HPDE6-E6E7 (cell line): Measurements from ENCODE around the gene SVIL.
"Not testable (repeated sequence)": the region's sequence is repeated elsewhere in the genome, so short reads cannot be mapped to it uniquely, and the experiment has no call there.

Experiments used
- DNase-seq: peaks from one replicate; pipeline ENCODE4 v3.0.0; 2011; ENCODE audit warnings: missing footprints; ENCODE audit errors: extremely low spot score

The SVIL gene

DNA sequence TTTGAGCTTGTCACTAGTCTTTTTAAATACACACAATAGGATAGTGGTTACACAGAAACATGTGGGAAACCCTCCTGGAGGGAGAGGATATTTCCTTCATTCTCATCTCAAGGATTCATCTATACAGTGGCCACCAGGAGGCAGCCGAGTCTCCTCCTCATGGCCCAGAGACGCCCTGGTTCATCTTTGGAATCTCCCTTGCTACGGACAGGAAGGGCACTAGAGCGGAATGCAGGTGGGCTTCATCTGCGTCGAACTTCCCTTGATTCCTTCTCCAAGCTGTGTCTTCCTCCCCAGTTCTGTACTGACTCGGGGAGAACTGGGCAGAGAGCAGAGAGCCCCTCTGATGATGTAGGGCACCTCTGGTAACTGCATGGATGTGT is 146.9 kb downstream of the SVIL start:
- not testable (repeated sequence) for DNase-seq

DNA sequence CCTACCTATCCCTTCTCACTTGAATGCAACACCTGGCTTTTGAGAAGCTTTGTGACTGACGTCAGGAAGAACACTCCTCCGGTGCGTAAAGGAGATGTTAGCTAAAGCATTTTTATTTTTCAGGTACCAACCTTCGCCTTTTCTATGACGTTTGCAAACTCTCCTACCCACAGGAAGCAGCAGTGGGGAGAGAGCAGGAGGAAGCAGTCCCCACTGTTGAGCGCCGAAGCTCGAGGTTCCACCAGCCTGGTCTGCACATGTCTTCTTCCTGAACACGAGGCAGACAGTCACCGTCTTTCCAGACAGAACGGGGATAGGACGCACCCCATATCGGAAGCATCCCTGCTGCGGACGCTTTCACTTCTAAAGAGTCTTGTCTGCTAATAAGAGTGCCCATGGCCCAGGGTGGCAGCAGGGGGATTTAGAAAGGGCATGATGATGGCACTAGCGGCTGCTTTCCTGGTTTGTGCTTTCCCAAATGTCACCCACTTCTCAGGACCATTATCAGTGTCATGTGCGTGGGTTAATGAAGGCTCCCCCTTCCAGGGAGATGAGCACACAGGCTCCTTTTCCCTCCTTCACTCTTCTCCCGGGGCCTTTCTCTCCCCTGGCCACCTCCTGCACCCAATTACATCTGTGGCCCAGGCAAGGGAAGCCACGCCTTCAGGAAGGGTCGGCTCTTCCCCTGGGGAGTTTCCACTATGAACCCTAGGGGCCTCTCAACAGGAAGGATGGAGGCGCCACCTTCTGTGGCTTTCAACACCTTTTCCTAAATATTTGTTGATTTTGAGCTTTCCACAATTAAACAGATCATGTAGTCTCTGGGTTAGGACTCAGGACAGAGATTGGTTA is 147.5 kb downstream of the SVIL start:
- DNase-seq, result not testable (repeated sequence)

DNA sequence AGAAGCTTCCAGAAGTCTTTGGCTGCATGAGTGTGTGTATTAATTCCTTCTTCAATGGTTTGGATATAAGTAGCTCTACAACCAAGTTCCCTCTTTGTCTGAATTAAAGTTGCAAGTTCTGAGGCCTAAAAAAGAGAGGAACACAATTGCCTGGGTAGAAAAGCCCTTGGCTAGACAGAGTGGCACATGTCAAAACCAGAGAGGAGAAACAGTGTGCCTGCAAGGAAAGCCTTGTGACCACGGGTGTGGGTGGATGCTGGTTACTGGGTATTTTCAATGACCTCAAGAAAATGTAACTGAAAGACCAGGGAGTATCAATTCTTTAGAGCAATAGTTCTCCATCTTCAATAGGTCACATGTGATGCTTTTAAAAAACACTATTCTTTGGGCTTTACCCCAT is 148.3 kb downstream of the SVIL start:
- DNase-seq, result no peak

DNA sequence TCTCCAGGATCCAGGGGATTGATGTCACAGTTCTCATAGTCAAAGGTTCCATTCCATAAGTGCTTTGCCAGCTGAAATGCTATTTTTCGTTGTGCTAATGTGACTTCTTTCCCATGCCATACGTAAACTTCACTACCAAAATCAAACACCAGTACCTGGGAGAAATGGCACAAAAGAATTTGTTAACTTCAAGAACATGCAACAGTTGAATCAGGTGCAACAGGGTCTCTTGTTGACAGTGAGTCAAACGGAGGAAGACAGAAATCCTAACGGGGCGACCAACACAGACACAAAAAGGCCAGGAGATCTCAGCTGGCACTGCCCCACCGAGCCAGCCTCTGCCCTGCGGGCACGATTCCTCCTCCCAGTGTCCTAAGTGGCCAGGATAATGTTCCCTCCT is 150.1 kb downstream of the SVIL start:
- not testable (repeated sequence) for DNase-seq

DNA sequence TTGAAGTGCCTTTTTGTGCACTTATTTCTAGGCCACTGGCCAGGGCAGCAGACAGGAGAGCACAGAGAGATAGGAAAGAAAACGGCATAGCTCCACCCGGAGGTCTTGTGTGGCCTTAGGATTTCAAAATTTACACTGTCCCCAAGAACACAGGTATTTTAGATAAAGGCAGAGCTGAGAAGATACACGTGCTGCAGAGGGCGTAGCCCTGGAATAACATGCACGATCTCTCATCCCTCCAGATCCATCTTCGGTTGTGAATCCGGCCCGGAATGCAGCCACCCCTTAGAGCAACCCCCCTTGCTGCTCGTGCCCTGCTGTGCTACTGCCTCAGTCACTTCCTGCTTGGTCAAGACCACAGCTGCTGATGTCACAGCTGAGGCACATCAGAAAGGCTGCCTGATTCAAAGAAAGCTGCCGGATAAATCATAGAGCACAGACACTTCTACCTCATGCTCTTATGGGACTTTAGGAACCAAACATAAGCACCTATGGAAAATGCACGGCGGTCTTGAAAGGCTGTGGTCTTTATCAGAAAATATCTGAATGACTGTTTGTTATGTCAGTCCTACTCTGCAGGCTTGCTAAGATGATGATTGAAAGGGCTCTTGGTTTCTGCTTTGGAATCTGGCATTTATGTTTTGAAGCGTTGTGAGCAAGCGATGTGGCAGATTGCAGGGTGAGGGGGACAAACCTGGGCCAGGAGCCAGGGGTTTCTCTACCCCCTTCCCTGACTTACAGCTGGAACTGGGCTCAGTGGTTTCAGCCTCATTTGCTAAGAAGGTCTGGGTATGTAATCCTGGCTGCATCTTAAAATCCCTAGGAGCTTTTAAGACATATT is 152.0 kb downstream of the SVIL start:
- DNase-seq, result no peak

DNA sequence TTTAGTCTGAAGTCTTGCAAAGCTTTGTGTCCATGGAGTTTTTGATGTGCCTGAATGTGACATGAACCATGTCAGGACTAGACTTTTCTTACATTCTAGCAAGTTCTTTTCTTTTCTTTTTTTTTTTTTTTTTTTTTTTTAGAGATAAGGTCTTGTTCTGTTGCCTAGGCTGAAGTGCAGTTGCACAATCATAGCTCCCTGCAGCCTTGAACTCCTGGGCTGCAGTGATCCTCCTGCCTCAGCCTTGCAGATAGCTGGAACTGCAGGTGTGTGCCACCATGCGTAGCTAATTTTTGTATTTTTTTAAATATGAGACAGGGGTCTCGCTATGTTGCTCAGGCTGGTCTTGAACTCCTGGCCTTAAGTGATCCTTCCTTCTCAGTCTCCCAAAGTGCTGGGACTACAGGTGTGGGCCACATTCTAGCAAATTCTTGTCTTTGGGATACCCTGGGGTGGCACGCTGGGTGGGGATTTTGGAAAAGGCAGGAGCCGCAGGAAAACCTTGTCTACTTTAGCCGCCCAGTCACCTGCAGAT is 152.8 kb downstream of the SVIL start:
- DNase-seq, result no peak

DNA sequence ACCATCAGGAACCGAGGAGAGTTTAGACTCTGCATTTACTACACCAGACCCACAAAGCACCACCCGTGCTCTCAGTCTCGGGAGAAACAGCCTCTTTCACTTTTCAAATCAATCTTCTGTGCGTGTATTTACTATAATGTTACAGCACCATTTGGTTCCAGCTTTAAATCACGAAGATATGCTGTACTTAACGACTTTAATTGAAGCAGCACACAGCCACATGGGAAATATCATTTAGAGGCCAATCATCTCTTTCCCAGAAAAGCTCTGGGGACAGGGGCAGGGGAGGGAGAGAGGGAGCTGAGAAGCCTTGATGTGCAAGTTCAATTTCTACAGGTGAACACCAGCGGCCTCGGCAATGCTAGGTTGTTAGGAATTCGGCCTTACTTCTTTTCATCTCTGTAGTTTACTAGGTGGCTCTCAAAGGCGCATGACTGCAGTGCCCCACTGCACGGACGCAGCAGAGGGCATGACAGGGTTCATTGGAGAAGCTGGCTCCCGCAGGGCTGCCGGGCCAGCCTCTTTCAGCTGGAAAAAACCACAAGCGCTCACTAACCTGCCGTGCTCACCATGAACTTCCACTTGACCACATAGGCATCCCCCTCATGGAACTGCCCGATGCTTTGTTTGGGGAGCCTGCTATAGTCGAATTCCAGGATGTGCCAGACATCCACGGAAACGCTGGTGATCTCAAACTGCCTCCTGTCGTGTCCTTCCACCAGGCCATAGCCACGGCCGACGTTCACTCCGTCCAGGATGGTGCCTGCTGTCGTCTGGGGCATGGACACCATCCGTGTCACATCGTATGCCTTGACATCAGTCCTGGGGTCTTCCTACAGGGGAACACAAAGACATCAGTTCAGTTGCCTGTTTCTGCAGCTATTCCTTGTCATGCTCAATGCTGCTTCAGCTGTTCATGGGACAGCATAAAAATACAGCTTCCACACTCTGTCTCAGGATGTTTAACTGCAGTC is 154.5 kb downstream of the SVIL start:
- no peak for DNase-seq

DNA sequence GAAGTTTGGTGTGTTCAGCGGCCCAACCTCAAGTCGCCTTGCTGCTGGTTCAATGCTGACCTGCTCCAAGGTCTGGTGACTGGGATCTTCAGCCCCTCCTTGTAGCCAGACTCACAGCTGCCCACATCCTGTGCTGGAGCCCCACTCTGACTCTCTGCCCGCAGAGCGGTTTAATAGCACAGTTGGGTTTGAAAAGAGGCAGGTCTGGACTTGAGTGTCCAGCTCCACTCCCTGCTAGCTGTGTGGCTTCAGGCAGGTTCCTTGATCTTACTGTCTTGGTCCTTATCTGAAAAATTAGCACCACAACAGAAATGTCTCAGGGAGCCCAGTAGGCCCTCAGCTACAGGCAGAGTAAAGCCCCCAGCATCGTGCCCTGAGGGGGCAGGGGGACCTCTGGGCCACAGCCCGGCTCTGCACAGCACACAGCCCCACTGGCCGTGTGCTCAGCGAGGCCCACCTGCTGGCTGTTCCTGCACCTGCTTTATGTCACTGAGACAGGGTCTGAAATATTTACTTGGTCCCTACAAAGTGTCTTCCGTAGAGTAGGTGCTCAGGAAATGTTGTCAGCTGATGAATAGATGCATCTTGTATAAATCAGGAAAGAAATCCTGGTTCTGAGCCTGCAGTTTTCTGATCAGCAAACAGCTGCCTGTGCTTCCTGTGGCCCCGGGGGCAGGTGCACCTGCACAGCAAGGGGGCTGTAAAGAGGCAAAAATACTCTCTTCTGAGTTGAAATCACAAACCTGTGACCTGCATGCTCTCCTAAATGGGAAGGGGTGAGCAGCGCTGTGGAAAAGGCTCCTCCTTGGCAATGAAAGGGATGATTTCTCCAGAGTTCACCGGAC is 155.5 kb downstream of the SVIL start:
- DNase-seq, result peak; percentile 22

DNA sequence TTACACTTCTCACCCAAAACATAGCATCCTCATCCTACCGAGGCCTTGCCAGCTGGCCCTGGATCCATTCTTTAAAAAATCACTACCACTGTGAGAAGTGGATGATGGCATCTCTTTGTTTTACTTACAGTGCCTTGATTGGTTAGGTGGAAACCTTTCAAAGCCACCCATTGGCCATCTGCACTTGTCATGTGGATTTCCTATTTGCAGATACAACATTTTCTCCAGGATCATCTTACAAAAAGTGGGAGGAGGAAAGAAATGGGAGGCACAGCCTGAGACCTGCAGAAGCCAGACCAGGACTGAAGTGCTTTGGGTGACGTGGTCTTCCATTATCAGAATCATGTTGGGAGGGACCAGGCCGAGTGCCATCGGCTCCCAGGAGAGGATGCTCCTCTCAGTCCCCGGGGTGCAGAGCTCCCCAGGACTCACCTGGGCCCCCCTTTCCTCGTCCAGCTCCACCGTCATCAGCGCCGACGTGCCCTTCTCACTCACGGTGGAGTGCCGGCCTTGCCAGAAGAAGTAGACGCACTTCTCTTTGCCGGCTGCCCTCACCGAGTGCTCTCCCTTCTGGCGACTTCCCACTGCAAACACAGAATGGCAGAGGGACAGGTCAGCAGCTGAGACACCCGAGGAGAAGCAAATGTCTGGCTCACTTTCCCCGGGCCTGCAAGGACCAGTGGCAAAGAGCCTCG is 161.2 kb downstream of the SVIL start:
- DNase-seq, result no peak

DNA sequence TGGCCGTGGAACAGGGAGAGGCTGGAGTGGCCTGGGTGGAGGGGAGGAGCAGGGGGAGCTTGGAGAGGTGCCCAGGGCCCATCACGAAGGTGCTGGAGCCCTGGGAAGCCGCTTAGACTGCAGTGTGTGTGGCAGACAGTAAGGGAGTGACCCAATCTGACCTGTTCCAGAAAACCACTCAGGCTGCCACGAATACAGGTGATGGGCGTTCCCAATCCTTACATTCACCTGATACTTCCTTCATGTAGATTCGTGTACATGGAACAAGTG is 161.7 kb downstream of the SVIL start:
- DNase-seq, result no peak

DNA sequence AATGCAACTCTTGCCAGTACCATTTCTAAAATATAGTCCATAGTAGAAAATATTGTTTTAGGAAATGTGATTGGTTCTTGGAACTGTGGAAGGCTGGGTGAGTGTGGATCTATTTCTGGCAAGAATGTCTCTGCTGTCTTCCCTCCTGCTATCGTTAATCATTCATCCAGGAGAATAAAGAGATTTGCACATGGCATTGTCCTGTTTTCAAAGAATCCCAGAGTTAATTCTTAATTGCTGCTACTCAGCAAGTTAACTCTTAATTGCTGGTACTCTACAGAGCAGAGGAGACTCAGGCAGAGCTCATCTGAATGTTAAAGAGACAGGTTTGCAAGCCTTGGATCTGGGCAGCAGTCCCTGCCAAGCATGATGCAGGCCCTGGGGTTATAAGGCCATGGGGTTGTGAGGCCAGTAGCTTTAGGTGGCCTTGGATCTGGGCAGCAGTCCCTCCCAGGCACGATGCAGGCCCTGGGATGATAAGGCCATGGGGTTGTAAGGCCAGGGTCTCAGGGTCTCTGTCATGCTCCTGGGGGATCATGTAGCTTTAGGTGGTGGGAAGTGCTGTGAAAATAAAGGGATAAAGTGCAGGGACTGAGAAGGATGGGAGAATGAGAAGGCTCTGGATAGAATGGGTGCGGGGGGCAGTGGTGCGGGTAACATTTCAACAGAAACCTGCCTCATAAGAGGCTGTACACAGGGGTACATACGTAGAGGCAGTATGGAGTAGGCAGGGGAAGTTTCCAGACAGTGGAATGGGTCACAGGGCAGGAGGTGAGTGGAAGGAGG is 162.3 kb downstream of the SVIL start:
- DNase-seq, result no peak

DNA sequence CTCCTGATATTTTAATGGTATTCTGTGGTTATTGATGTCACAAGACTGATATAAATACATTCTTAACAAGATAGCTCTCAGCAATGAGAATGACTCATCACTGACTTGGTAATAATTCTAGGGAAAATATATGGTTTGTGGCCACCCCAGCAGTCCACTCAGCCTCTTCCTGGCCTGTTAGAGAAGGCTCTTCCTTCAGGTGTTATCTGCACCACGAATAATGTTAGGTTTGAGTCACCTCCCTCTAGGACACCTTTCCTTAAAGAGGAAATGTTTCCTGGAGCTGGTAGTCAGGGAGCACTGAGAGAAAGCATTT is 163.3 kb downstream of the SVIL start:
- DNase-seq, result peak; percentile 19

DNA sequence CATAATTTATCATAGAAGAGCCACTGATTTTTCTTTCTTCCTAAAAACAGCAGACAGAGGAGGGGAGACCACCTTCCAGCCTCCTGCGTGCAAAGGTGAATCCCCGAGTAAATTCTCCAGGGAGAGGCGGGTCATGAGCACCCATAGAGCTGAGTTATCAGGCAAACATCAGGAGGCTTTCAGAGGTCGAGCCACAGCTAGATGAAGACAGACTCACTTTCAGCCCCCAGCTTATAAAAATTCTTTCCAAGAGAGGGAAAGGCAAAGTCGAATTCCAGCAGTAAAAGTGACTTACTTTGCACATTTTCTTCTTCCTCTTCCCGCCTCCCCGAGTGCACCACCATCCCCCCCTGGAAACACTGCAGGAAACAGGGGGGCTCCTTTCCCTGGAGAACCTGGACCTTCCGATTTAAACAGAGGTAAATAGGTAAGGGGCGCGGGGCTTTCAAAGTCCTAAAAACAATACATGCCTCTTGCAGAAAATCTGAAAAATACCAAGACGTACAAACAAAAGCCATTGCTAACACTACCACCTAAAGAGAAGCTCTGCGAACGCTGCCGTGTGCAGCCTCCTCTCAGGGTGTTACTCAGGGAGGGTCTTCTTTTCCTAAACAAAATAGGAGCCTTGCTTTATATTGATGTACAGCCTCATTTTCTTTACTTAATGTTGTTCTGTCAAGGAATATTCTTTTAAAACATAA is 163.8 kb downstream of the SVIL start:
- no peak for DNase-seq

DNA sequence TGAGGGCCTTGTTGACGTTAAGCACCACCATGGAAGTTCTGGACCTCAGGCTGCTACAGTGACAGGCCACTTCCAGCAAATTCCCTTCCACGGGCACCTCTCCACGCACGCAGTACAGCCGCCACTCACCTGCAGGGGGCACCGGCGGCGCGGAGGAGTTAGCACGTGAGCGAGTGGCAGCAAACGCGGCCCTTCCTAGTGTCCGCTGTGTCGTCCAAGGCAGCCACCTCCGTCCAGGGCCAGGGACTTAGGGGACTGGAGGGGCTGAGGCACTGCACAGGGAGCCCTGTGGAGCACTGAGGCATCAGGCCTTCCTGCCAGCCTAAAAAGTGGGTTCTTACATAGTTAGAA is 164.4 kb downstream of the SVIL start:
- no peak for DNase-seq

DNA sequence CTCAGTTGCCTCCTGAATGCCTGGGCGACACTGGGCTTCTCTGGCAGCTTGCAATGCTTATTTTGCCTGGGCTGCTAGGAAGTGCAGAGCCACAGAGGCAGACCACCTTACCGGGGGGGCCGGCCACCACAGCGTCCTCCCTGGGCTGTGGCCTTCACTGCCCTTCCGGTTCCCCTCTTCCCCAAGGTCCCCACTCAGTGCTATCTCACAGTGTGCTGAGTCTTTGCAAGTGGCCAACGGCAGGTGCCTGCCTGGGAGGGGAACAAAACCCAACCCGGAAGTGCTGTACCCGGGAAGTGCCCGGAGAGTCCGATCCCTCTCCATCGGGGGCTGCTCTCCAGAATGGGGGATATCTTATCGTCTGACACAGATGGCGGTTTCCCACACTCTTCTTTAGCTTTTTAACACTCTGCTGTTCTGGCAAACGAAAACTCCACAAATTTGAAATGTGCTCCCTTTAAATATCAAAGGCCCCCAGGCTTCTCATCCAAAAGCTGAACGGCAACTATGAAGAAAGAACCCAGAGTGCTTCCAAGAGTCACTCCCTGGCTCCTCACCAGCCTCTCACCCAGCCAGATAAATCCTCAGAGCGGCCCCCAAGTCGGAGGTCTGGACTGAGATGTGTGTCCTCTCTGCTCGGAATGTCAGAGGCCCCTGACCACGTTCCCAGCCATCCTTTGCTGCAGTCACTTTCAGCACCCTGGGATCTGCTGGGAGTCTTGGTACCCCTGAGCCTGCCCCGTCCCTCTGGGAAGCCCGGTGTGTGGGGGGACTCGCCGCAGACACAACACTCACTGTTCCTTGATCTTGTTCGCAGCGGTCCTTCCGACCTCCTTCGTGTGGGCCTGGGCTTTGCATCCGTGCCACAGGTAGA is 165.1 kb downstream of the SVIL start:
- DNase-seq, result no peak

DNA sequence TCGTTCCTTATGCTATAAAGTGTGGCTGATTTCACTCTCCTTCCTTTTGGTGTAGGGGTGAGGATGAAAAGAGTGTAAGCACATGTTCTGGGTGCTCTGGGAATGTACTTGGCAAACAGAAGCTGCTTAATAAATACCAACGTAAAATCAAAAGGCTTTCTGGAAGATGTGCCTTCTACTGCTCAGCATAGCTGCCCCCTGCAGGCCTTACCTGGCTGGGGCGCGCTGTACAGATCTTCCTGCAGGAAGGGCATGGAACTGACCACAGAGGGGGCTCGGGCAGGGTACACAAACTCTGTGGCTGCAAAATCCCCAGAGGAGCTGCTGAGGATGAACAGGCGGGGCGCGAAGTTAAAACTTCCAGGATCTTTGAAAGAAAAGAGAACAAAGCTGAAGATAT is 169.4 kb downstream of the SVIL start:
- DNase-seq, result no peak

DNA sequence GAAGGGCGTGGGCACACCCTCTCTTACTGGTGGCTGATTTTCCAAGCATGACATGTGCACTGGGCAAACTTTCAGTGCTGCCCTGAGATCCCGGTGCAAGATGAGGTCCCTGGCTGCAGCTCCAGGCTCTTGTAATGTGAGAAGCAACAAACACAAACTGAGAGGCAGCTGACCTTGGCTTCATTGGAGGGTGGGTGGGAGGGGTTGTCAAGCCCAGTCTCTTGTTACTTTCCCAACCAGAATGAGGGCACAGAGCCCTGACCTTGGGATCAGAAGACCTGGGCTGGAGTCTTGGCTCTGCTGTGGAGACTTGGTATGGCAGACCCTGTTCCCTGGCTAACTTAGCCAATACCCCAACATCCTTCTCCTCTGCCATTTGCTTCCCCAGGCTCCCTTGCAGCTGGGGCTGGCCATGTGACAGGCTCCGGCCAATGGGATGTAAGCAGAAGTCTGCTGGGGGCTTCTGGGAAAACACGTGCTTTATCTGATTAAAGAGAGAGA is 170.1 kb downstream of the SVIL start:
- DNase-seq, result not testable (repeated sequence)

DNA sequence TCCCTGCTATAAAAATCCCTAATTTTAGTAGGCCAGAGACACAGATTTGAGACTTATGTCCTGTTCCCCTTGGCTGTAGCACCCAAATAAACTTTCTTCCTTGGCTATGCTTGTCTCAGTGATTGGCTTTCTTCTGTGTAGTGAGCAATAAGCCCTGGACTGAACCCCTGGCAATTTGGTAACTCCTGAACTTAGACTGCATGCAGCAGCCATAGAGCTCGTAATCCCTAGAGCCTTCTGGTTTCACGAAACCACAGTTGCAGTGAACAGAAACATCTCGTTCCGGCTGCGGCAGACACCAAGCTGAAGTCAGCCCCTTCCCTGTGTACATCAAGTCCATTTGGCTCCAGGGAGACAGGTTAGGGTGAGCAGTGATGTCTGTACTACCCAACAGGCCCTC is 173.7 kb downstream of the SVIL start:
- DNase-seq, result no peak
